PC-3 (cell line): Measurements from ENCODE around the gene ARHGEF2. TPM values are rescaled to one million over a fixed set of nuclear protein-coding genes. Genes with fewer than 3 reads are reported as not detected.
A peak's percentile ranks its signal among the peaks of the same experiment; 100 is the strongest.

Experiments used
- ATAC-seq: fragments of 200-7000 bp; cut with Tn5 transposase; 2 replicates; pipeline ENCODE4 v1.9.1; 2020; ENCODE audit warnings: mild to moderate bottlenecking, moderate library complexity
- BruUV-seq: library from RNA; stranded (reverse); fragments of 400-500 nt; replicated peaks from 2 replicates; lab custom pipeline; 2021; lab: Mats Ljungman, UMichigan
- CTCF ChIA-PET: fragments of 300-600 bp; sonication (Branson Sonifier 250); formaldehyde crosslinking; loops from one replicate; lab custom pipeline; 2022; ENCODE audit warnings: antibody characterized with exemption; lab: Charles Lee
- POLR2A ChIA-PET: fragments of 300-600 bp; sonication (Branson Sonifier 250); formaldehyde crosslinking; loops from one replicate; lab custom pipeline; 2022; ENCODE audit warnings: antibody characterized with exemption; ENCODE audit not compliant: unreplicated experiment; lab: Charles Lee
- DNase-seq: peaks from one replicate; pipeline ENCODE4 v3.0.0-alpha.2; 2015
- H2AFZ ChIP-seq: fragments of 300-600 bp; sonication (generic); 2 replicates; pipeline ENCODE4 v1.6.0; 2016; ENCODE audit warnings: antibody characterized with exemption, low read length
- H3F3A ChIP-seq: fragments of 300-600 bp; sonication (generic); one replicate; pipeline ENCODE4 v1.6.0; 2017; ENCODE audit warnings: antibody characterized with exemption, low read length, control low read depth, mild to moderate bottlenecking; ENCODE audit not compliant: unreplicated experiment
- H3K27ac ChIP-seq: fragments of 300-600 bp; sonication (generic); 2 replicates; pipeline ENCODE4 v1.5.1; 2016; ENCODE audit warnings: mild to moderate bottlenecking, low read length
- H3K27me3 ChIP-seq: fragments of 300-600 bp; sonication (generic); 2 replicates; pipeline ENCODE4 v1.6.1; 2016; ENCODE audit warnings: low read length, mixed read lengths
- H3K36me3 ChIP-seq: fragments of 300-600 bp; sonication (generic); 2 replicates; pipeline ENCODE4 v1.6.1; 2016; ENCODE audit warnings: low read depth, mixed run types, low read length, mixed read lengths
- H3K4me1 ChIP-seq: fragments of 300-600 bp; sonication (generic); 2 replicates; pipeline ENCODE4 v1.5.1; 2016; ENCODE audit warnings: low read length; ENCODE audit not compliant: insufficient read depth
- H3K4me2 ChIP-seq: fragments of 300-600 bp; sonication (generic); 2 replicates; pipeline ENCODE4 v1.6.0; 2016; ENCODE audit warnings: low read length
- H3K4me3 ChIP-seq: fragments of 300-600 bp; sonication (generic); 2 replicates; pipeline ENCODE4 v1.5.1; 2016; ENCODE audit warnings: mild to moderate bottlenecking, low read length, mixed read lengths
- H3K79me2 ChIP-seq: fragments of 300-600 bp; sonication (generic); 2 replicates; pipeline ENCODE4 v1.6.1; 2017; ENCODE audit warnings: low read length, mixed read lengths
- H3K9ac ChIP-seq: fragments of 300-600 bp; sonication (generic); 2 replicates; pipeline ENCODE4 v1.6.0; 2016; ENCODE audit warnings: mild to moderate bottlenecking, low read length
- H3K9me2 ChIP-seq: fragments of 300-600 bp; sonication (generic); replicated peaks from 2 replicates; pipeline ENCODE4 v1.6.1; 2016; ENCODE audit warnings: mixed run types, low read length, mixed read lengths
- H3K9me3 ChIP-seq: fragments of 300-600 bp; sonication (generic); 2 replicates; pipeline ENCODE4 v1.6.1; 2016; ENCODE audit warnings: low read length, mixed read lengths
- H4K20me1 ChIP-seq: fragments of 300-600 bp; sonication (generic); 2 replicates; pipeline ENCODE4 v1.6.1; 2016; ENCODE audit warnings: low read length, mixed read lengths
- CTCF ChIP-seq: fragments of 300-600 bp; sonication (generic); conservative IDR thresholded peaks from 2 replicates; pipeline ENCODE4 v1.5.1; 2017; ENCODE audit warnings: antibody characterized with exemption, low read depth, mild to moderate bottlenecking, low read length
- EZH2 ChIP-seq: fragments of 300-600 bp; sonication (generic); IDR thresholded peaks from one replicate; pipeline ENCODE4 v1.6.1; 2017; ENCODE audit warnings: antibody characterized with exemption, mild to moderate bottlenecking, low read length; ENCODE audit not compliant: unreplicated experiment
- EZH2phosphoT487 ChIP-seq: fragments of 300-600 bp; sonication (generic); IDR thresholded peaks from 2 replicates; pipeline ENCODE4 v1.6.1; 2018; ENCODE audit warnings: mild to moderate bottlenecking, antibody characterized with exemption, low read length, borderline replicate concordance
- intact Hi-C: fragments of 100-400 bp; cut with micrococcal nuclease; formaldehyde crosslinking; loops from 2 replicates; pipeline ENCODE4 v1.9.0; 2023
- total RNA-seq: library from RNA; depleted of rRNA; stranded (reverse); fragments of >200 nt; gene quantifications from 2 replicates; pipeline ENCODE4 v1.2.3, GENCODE V29; 2014

Gene ARHGEF2
- total RNA-seq, 1 experiment from 2014 or later: 65.9 TPM

GRCh38 chr1:155932487-155932886, 45.9 kb downstream of the ARHGEF2 start:
- H3K79me2 ChIP-seq: peaks cover 72% of the 10 kb centered on the region
- TF ChIP-seq EZH2 (no peak), EZH2phosphoT487 (no peak), CTCF (no peak)
- POLR2A ChIA-PET: interaction anchor here (0.7 to 1.5 kb wide), 3 partner anchors 44 to 820 kb away, joined by 4 to 6 read pairs (median 6); no protein-coding TSS in a partner anchor
- H2AFZ ChIP-seq: no peak overlapping the region
- peaks cover 21% of the 10 kb centered on the region for H3F3A ChIP-seq
- CTCF ChIA-PET: interaction anchor here (0.9 to 1.1 kb wide), 2 partner anchors 39 to 57 kb away, joined by 3 read pairs; no protein-coding TSS in a partner anchor
- peaks cover 44% of the 10 kb centered on the region for H3K36me3 ChIP-seq
- peaks cover 41% of the 10 kb centered on the region for H4K20me1 ChIP-seq
- intact Hi-C loops: loop anchor here (5.0 kb wide), 2 partner anchors 75 to 185 kb away; partner anchors contain the start of genes GON4L and SYT11
- no TSS peak for BruUV-seq
- H3K4me3 ChIP-seq: peak overlapping the region; percentile 80
- H3K27me3 ChIP-seq: no peaks in the 10 kb centered on the region
- peak overlapping the region; percentile 97; the same call in 1 of the 2 replicates for H3K9ac ChIP-seq
- H3K27ac ChIP-seq: peak overlapping the region; percentile 79
- no peaks in the 10 kb centered on the region for H3K9me3 ChIP-seq
- H3K4me2 ChIP-seq: peak overlapping the region; percentile 88
- peak; percentile 30 for ATAC-seq
- H3K9me2 ChIP-seq: no peaks in the 10 kb centered on the region
- peaks cover 46% of the 10 kb centered on the region for H3K4me1 ChIP-seq
- DNase-seq: peak; percentile 78

GRCh38 chr1:155932081-155932480, 46.3 kb downstream of the ARHGEF2 start:
- Histone ChIP-seq H3K27ac (peak overlapping the region; percentile 55), H3K9ac (peak overlapping the region; percentile 49; the same call in 1 of the 2 replicates), H3K79me2 (peaks cover 76% of the 10 kb centered on the region), H3K27me3 (no peaks in the 10 kb centered on the region), H3K4me3 (peak overlapping the region; percentile 80), H3K9me2 (no peaks in the 10 kb centered on the region), H4K20me1 (peaks cover 44% of the 10 kb centered on the region), H3K9me3 (no peaks in the 10 kb centered on the region), H3F3A (peaks cover 21% of the 10 kb centered on the region), H3K4me2 (peak overlapping the region; percentile 88), H3K4me1 (peaks cover 46% of the 10 kb centered on the region), H3K36me3 (peaks cover 48% of the 10 kb centered on the region), H2AFZ (no peak overlapping the region)
- ChIA-PET POLR2A (interaction anchor here (1.0 kb wide), 1 partner anchor 195 kb away, joined by 4 read pairs; no protein-coding TSS in a partner anchor), CTCF (interaction anchor here (0.9 to 1.1 kb wide), 2 partner anchors 38 to 58 kb away, joined by 3 read pairs; no protein-coding TSS in a partner anchor)
- BruUV-seq: no TSS peak
- TF ChIP-seq EZH2phosphoT487 (no peak), CTCF (no peak), EZH2 (no peak)
- intact Hi-C loops: loop anchor here (5.0 kb wide), 2 partner anchors 75 to 185 kb away; partner anchors contain the start of genes GON4L and SYT11
- DNase-seq (peak; percentile 63), ATAC-seq (peak; percentile 2)
